ENCODE data around the gene TTC12.

Gene TTC12

DNA sequence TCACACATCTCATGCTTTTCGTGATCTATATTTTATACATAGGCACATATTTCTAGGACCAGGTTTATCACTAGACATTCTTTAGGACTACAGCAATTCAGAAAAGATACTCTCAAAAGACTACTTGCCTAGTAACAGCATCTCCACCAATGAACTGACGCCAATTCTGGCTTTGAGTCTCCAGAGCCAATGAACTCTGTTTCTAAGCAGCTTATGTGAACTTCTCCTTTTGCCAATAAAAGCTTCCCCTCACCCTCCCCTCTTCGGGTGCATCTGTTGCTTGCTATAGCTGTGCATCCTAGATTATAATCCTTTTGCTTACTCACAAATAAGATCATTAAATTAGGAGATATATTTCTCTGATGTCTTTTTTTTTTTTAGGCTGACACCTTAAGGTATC, 61.8 kb downstream of the TTC12 start:
- no peak for DNase-seq

DNA sequence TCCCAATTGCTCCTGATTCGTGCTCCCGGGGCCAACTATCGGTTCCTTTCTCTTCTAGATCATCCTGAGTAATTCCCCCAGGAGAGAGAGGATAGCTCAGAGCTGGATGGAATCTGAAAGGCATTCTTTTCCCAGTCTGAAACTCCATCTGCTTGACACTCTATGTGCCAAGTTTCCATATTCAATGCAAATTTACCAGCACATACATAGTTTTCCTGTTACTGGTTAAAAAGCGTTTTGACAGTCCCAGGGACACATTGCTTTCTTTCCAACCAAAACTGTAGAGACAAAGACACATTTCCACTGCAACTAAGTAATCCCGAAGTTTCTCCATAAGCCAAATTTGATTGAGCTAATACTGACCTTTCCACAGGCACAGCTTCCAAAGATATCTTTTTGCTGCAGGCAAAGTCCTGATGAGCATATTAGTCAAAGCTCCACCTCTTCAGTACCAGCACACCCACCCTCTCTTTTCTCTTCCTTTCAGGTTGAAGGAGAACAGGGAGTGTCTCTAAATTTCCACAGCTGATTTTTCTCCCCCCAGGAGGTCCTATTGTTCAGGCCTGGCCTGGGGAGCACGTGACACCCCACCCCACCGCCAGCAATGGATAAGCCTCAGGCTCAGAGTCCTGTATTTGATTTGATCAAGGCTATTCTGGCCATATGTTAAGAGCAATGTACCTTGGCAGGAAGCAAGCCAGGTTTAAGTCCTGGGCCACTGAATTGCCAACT, 63.5 kb downstream of the TTC12 start:
- no peak for DNase-seq

DNA sequence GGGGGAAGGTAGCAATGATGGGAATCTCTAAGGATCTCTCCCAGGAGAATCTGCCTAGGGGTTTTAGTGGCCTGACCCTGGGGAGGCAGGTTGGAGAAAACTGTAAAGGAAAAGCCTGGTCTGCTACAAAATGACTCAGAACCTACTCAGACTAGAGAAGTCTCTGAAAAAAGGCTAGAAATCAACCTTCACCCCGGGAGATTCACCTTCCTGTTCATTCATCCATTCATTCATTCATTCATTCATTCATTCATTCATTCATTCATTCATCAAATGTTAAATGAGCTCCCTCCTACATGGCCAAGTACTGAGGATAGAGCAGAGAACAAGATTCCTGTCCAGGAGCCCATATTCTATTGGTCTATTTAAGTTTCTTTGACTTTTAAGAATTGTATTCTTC, 64.3 kb downstream of the TTC12 start:
- no peak for DNase-seq

DNA sequence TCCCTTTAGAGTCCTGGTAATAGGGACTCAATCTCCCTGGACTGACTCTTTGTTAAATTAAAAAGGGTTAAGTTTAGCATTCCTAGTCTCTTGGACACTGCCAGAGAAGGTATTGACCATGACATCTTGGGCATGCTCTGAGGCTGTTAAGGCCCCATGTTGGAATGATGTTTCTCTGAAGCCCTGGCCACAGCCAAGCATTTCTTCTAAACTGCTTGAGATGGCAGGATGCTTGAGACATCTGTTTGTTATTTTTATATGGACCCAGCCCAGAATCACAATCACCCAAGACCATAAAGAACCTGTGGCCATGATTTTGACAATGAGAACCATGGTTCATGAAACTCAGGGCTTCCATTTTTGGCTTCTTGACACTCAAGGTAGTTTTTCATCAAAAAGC, 67.7 kb downstream of the TTC12 start:
- DNase-seq = no peak

DNA sequence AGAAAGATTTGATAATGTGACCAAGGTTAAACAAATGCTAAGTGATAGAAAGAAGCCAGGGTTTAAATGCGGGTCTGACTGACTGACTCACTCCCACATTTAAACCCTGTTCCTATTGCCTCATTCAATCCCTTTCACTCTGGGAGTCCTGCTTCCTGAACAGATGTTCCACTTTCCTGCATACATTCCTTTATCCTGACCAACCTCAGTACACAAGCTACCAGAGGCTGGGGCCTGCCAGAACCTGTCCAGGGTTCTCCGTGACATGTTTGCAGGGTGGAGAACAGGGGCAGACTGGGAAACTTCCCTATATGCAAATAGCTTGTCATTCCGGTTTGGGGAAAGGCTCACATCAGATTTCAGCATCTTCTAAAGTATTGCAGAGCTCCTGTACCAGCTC, 70.2 kb downstream of the TTC12 start:
- peak; percentile 77 for DNase-seq

DNA sequence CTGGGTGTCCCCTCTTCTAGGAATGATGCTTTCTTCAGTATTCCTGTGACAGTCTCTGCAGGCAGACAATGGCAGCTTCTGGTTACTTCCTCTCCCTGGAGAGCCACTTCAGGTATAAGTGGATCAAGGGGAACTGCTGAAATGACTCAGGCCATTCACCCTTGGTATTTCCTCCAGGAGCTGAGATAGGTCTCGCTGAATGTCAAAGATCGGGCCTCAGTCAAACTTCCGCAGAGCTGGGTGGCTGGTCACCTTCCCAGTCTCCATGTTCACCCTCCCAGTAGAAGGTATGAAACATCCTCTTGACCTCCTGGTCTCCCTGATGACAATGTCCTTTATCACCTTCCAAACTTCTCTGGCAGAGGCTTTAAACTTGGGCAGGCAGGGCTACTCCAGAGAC, 71.4 kb downstream of the TTC12 start:
- DNase-seq = no peak

DNA sequence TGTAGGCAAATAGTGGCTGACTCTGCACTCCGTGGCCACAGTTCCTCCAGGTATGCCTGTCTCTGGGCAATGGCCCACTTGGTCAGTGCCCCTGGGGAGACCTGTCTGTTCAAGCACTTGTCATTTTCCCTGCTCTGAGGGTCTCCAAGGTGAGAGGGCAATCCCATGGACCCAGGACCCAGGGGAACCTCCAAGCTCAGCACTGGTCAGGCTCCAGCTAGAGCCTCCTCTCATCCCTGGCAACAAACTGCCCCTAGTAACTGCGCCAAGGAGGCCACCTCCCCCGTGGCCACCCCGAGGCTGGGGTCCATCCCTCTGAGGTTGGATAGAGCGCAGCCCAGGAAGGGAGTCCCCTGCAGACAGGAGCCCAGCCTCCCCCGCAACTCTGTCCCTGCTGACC, 72.5 kb downstream of the TTC12 start:
- no peak for DNase-seq

DNA sequence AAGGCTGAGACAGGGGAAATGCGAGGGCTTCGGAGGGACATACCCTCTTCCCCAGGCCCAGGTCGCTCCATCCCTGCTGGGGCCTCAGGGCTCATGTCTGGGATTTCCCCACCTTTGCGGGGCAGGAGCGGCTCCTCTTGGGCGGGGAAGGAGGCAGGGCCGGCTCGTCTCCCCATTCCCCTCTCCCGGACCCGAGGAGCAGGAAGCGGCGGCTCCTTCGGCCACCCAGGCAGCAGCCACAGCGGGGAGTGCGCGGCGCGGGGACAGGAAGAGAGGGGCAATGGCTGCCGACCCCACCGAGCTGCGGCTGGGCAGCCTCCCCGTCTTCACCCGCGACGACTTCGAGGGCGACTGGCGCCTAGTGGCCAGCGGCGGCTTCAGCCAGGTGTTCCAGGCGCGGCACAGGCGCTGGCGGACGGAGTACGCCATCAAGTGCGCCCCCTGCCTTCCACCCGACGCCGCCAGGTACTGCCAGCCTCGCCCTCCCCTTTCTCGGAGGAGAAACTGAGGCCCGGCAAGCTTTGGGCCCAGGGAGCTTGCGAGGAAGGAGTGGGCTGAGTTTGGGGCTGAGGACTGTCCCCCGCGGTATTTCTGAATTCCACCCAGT, 73.3 kb downstream of the TTC12 start, which contains the start of gene ANKK1:
ANKK1 (plus strand) TSS at position 175 of the 607 bp plus-strand sequence; CDS start at position 281, 106 bp downstream.
- DNase-seq = no peak

DNA sequence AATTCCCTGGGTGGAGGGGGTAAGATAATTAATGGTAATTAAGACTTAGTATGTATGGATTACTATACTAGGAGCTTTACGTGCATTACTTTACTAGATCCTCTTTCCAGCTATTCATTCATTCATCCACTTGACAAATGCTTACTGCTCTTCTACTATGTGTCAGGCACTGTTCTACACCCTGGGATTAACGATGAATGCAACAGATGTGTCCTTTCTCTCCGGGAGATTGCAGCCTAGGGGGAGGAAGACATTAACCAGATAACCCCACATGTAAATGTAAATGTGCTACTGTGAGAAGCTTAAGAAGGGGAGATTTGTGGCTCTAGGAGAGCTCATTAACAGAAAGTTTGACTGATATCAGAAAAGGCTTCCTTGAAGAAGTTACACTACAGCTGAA, 74.9 kb downstream of the TTC12 start:
- peak; percentile 51 for DNase-seq

DNA sequence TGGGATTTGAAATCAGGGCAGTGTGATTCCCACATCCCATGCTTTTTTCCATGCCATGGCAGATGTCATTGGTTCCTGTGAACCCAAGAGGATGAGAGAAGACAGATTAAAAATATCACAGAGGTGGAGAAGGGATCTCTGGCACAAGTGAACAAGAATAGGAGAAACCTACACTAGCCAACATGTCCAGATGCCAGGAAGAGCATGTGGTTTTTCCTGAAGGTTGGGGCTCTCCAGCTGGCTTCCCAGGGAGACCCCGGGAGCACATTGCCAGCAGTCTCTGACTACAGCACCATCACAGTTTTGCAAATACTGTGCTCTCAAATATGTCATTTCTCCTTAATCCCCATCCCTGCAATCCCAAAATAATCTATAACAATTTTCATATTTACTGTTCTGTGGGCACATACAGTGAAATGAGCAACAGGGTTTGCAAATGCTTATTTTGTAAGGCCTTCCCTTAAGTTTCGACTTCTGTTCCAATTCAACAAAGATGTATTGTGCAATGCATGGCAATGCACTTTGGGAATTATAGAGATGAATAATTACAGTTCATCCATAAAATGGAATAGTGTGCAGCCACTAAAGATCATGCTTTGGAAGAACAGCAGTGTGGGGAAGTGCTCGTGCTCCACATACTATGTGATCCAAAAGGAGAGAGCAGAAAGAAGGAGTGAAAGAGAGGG, 78.0 kb downstream of the TTC12 start:
- DNase-seq = peak; percentile 16

DNA sequence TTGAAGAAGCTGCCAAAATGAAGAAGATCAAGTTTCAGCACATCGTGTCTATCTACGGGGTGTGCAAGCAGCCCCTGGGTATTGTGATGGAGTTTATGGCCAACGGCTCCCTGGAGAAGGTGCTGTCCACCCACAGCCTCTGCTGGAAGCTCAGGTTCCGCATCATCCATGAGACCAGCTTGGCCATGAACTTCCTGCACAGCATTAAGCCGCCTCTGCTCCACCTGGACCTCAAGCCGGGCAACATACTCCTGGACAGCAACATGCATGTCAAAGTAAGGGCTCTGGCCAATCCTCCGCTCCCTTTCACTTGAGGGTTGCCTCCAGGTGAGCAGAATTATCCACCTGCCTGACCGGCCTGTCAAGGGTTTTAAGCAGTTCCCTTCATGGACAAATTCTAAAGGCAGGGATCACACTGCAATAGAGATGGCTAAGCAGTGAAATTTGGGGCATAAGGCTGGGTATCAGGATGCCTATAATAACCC, 79.2 kb downstream of the TTC12 start:
- no peak for DNase-seq

DNA sequence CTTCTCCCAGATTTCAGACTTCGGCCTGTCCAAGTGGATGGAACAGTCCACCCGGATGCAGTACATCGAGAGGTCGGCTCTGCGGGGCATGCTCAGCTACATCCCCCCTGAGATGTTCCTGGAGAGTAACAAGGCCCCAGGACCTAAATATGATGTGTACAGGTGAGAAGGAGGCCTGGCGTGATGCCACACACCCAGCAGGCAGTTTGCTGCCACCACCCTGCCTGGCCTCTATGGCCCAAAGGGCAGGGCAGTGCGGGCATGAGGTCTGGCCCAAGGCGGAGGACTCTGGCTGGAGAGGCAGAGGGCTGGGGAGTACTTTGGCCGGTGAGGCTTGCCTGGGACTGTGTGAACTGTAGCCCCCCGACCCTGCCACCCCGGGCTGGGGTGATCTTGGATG, 80.5 kb downstream of the TTC12 start:
- no peak for DNase-seq

DNA sequence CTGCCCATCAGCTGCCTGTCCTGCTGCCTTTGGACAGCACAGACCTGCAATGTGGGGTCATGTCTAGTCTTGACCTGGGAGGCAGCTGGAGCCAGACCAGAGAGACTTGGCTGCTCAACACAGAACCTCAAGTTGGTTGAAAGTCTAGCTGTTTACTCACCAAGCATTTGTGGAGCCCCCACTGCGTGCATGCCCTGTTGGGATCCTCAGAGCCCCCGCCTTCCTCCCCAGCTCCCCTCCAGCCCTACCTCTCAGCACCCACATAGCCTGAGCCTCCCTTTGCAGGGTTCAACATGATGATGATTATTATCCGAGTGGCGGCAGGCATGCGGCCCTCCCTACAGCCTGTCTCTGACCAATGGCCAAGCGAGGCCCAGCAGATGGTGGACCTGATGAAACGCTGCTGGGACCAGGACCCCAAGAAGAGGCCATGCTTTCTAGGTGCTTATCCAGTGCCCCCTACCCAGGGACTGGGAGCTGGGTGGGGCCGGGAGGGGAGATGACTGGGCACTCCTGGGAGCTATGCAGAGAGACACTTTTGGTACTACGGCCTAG, 81.5 kb downstream of the TTC12 start:
- DNase-seq = no peak

DNA sequence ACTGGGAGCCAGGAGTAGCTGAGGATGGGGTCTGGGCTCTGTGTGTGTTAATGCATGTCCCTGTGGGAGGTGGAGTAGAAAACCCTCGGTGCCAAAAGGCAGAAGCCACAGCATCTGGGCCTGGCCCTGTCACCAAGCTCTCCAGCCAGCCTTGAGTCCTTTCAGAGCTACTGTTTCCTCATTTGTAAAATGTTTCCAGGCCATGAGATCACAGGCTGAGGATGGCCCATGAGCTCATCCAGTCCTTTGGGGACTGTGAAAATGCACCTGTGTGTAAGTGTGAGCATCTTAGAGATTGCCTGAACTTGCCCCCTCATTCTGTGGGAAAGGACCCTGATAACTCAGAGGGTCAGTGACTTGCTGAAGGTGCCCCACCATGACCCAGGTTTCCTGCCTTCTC, 82.3 kb downstream of the TTC12 start:
- no peak for DNase-seq

DNA sequence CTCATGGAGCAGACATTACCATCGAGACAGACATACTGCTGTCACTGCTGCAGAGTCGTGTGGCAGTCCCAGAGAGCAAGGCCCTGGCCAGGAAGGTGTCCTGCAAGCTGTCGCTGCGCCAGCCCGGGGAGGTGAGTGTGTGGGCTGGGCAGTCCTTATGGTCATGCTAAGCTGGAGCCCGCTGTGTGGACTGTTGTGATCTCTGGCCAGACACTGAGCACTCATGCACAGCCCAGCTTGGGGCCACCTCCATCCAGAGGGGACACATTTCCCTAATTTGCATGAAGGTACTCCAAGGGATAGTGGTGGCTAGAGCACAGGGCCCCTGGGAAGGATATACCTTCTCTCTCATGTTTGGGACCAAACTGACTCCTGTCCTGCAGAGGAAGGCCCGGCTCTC, 82.8 kb downstream of the TTC12 start:
- DNase-seq = no peak

DNA sequence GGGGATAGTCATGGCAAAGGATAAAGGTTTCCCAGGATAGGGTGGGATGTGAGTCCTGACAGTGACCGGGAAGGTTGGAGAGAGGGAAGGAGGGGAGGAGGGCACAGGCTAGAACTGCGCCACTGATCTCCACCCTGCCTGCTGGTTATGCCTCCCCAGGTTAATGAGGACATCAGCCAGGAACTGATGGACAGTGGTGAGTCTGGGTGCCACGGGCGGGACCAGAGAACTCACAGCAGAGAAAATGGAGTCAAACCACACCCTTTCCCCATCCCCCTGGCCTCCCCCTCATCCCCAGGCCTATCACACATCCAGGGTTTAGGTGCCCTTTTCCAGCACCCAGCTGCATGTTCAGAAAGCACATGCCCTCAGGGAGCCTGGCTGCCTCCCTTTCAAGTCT, 83.4 kb downstream of the TTC12 start:
- DNase-seq = no peak

DNA sequence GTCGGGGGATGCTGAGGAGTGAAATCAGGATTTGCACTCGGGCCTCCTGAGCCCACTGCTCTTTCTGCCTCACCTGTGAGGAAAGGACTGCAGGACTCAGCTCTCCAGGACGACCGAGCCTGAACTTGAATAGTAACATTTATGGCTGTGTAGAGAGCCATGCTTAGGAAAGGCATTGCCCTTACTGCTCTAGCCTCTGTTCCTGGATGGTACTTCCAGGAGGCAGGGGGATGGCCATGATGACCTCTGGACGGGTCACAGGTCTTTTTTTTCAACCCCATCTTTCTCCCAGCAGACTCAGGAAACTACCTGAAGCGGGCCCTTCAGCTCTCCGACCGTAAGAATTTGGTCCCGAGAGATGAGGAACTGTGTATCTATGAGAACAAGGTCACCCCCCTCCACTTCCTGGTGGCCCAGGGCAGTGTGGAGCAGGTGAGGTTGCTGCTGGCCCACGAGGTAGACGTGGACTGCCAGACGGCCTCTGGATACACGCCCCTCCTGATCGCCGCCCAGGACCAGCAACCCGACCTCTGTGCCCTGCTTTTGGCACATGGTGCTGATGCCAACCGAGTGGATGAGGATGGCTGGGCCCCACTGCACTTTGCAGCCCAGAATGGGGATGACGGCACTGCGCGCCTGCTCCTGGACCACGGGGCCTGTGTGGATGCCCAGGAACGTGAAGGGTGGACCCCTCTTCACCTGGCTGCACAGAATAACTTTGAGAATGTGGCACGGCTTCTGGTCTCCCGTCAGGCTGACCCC, 84.5 kb downstream of the TTC12 start:
- no peak for DNase-seq

DNA sequence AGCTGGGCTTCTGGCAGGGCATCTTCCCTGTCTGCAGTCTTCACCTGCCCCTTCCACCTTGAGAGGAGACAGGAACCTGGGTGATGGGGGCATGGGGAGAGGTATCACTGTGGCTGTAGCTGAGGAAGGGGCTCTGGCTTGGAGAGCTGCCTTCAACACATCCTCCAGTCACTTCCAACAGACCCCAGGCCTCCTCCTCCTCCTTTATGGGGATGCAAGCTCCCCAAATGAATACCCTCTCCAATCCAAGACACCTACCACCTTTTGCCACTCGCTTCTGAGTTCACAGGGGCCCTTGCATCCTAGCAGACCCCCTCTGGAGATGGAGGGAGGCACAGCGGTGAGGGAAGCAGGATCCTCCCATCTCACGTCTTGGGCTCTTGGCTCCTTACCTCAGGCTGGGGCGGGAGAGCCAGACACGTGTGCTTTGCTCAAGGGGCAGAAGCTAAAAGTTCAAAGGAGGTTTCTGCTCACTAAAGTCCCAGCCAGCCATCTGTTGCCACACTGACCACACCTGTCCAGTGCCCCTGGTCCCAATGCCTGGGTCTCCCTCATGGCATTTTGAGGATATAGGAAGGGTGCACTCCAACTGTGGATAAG, 86.3 kb downstream of the TTC12 start:
- no peak for DNase-seq

DNA sequence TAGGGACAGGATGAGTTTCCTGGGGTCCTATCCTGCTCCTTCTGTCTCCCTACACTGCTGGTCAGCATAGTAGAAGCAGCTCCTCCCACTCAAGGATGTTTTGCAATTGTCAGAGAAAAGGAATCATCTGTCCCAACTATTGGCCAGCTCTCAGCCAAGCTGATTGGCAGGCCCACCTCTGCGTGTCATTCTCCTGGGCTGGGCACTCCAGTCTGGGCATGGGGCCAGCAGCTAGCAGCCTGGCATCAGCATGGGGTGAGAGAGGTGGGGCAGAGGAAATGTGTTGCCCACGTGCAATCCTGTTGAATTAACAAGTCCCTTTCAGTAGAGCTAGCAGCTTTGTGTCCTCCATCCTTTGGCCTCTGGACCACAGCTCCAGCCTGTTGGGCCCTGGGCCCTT, 87.3 kb downstream of the TTC12 start:
- DNase-seq = peak; percentile 85

DNA sequence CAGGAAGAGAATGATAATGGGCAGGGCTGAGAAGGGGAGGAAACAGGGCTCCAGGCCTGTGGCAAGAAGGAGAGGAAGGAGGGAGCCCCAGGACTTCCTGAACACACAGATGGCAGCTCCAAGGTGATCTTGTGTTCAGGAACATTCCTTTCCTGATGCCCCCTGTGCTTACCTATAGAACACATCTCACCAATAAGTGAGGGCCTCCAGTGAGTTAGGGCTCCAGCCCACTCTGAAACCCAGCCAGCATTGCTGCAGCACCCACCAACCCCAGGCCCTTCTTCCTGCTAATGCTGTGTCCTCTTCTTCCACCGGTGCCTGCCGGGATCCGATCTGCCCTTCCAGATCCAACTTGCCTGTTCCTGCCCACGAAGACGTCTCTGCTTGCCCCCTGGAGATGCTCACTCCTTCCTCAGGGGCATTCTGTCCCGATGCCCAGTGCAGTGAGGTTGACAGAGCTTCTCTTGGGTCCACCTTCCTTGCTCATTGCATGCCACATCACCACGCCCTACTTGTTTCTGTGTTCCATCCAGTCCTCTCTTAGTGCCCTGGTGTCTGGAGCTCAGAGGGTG, 90.6 kb downstream of the TTC12 start:
- DNase-seq = no peak

DNA sequence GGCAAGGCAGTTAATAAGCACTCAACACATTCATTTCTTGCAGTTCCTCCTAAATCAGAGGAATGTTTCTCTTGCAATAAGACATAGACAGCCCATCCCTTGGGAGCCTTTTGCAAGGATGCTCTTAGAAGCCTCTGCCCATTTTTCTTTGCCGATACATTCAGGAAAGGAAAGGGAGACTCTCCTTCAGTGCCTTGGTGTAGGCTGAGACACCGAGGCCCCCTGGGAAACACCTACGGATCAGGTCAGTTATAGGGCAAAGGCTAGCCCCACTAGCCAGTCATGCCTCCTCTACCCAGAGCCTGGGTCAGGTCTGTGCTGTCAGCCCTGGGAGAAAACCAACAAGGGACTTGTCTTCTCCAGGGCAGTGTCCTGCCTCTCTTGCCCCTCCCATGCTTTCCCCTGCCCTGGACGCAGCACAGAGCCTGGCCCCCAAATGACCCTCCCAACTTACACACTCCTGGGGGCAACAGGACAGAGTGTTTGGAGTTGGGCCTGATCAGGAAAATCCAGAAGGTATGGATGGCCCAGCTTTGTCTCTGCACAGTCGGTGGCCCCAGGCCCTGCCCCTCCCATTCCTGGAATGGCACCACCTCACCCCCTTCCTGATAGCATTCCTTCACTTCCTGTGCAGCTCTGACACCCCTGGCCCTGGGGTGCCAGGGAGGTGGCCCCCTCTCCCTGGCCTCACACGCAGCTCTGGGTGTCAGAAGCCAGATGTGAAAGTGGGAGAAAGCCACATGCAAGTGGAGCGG, 91.5 kb downstream of the TTC12 start:
- DNase-seq = no peak

Measured in NCI-H2171 treated with DMSO at 0.1 percent for 48 hours (cell line).